Epidermal melanocyte (primary cell): ENCODE data around the gene CHD2.

Experiments
- DNase-seq: peaks from one replicate; pipeline ENCODE4 v3.0.0; 2011; ENCODE audit warnings: low spot score; ENCODE audit not compliant: insufficient read length

Gene CHD2

DNA sequence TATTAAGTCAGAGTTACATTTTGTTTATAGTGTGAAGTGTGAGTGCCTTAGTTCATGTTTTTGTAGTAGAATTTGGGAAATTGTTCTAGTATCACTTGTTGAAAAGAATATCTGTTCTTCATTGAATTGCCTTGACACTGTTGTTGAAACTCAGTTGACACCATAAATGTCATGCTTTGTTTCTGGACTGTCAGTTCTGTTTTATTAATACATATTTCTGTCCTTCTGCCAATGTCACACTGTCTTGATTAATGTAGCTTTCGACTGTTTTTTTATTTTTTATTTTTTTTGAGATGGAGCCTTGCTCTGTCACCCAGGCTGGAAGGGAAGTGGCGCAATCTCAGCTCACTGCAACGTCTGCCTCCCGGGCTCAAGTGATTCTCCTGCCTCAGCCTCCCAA, 59.1 kb downstream of the CHD2 start:
- no peak for DNase-seq

DNA sequence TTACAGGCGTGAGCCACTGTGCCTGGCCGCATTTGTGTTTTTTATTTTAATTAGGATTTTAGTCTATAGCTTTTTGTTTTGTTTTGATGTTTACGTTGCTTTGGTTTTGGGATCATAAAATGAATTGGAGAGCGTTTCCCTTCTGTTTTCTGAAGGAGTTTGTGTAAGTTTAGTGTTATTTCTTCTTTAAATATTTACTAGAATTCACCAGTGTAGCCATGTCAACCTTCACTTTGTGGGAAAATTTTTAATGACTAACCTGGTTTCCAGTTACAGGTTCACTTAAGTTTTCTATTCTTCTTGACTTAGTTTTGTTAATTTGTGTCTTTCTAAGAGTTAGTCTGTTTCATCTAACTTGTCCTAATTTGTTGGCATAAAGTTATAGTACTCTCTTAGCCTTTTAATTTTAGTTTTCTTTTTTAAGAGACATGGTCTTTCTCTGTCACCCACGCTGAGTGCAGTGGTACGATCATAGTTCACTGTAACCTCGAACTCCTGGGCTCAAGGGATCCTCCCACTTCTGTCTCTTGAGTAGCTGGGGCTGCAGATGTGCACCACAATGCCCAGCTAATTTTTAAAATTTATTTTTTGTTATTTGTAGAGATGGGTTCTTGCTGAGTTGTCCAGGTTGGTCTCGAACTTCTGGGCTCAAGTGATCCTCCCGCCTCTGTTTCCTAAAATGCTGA, 61.0 kb downstream of the CHD2 start:
- no peak for DNase-seq

DNA sequence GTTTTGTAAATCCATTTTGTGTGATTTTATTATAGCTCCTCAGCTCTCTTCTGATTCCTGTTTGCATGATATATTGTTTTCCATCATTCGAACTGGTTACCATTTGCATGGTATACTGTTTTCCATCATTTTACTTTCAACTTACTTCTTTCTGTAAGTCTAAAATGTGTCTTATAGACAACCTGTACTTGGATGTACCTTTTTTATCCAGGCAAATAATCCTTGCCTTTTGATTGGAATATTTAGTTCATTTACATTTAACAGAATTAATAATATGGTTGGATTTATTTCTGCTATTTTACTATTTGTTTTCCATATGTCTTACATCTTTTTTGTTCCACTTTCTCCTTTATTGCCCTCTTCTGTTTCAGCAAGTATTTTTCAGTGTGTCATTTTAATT, 62.8 kb downstream of the CHD2 start:
- no peak for DNase-seq

DNA sequence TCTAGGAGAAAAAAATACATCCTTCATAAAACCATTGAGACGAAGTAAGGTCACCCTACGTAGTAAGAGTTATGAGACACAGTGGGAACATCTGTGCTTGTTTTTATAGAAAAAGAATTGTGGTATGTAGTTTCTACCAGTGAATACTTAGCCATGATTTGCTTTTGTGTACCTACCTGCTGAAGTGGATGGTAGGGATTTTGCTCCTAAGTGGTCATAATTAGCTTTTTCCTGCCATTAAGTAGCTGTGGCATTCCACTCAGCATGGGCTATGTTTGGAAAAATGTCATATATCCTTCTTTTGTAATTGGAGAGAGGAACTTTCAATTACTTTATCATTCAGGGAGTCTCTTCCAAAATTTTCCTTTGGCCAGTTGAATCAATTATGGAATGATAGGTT, 63.7 kb downstream of the CHD2 start:
- DNase-seq, result no peak

DNA sequence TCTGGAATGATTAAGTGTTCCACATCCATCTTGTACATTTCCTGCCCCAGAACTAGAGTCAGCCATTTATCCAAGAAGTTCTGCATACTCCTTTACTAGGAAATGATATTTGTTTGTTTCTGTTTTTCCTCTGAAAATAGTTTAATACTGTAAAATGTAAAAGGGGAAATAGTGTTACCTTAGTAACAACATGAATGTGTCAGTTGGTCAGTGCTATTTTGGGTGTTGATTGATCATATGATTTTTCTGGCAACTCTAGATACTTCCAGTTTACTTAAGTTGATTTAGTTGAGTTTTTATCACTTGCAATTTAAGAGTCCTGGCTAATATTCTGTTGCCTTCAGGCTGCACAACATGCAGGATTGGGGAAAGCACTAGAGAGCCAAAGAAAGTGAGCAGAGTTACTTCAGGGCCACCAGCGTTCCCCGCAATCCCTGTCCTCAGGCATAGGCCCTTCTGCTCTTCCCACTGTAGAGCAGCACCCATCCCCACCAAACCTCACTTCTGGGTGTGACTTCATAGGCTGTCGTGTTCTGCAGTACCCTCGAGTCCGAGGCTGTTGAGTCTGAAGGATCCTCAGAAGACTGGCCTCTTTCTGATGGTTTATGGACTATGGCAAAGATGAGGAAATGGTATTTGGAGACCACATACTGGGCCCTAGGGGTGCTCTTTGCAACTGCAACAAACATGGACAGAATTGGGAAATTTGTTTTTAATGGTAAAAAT, 69.0 kb downstream of the CHD2 start:
- no peak for DNase-seq

DNA sequence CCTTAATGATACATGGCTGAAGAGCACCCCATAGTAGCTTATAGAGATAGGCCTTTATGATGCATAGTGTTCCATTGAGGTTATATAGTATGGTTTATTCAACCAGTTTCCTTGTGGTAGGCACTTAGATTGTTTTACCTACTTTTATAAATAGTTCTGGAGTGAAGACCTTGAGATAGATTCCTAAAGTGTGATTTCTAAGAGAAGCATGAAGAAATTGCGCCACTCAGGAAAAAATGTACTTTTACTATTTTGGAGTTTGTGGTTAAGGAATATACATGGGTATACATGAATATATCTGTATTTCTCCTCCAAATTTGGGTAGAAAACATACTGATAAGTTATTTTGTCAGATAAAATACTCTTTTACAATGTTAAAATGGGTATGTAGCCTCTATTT, 70.5 kb downstream of the CHD2 start:
- DNase-seq, result no peak

DNA sequence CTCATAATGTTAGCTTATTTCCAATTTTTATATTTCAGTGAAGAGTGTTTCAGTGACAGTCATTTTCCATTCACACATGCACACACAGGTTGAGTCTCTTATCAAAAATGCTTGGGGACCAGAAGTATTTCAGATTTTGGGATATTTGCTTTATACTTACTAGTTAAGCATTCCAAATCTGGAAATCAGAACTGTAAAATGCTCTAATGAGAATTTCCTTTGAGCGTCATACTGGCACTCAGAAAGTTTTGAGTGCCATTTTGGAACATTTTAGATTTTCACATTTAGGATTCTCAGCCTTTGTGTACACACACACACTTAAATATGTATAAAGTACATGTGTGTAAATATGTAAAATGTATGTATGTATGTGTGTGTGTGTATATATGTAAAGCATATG, 71.0 kb downstream of the CHD2 start:
- DNase-seq, result no peak

DNA sequence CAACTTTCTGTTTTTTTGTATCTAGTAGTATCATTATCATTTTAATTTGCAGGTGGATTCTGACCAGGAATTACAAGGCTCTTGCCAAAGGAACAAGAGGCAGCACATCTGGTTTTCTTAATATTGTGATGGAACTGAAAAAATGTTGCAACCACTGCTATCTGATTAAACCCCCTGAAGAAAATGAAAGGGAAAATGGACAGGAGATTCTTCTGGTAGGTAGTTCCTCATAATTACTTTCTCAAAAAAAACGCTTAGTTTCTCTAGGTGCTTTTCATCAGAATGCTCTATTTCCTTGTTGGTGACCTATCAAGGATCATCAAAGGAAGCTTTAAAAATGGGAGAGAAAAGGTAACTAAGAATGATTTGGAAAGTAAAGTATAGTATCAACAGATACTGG, 71.6 kb downstream of the CHD2 start:
- no peak for DNase-seq

DNA sequence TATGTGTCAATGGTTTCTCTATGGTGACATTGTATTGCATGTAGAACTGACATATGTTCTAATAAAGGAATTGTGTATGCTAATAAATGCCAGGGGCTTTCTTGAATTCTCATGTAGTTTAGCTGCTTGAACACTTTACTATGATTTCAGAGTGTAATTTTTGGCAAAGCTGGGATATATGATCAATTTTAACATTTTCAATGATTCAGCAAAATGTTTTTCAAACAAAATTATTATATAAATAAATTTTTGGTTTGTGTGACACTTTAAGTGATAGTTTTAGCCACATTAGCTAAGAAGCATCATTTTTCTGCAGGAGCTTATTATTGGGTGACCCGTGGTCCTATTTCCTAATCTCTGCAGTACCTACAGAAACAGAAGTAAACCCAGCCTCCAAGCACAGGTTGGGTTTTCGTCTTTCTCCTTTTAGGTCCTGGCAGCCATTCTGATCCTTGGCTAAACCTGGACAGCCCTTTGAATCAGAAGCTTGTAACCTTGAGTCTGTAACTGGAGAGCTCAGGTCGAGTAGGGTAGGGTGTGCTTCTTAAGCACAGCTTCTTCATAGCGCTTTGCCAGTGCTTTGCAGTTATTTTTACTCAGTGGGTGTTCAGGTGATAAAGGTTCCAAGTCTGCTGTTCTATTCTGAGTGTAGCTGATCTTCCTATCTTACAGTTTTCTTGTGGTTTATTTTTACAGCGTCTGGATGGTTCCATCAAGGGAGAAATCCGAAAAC, 74.2 kb downstream of the CHD2 start:
- no peak for DNase-seq

DNA sequence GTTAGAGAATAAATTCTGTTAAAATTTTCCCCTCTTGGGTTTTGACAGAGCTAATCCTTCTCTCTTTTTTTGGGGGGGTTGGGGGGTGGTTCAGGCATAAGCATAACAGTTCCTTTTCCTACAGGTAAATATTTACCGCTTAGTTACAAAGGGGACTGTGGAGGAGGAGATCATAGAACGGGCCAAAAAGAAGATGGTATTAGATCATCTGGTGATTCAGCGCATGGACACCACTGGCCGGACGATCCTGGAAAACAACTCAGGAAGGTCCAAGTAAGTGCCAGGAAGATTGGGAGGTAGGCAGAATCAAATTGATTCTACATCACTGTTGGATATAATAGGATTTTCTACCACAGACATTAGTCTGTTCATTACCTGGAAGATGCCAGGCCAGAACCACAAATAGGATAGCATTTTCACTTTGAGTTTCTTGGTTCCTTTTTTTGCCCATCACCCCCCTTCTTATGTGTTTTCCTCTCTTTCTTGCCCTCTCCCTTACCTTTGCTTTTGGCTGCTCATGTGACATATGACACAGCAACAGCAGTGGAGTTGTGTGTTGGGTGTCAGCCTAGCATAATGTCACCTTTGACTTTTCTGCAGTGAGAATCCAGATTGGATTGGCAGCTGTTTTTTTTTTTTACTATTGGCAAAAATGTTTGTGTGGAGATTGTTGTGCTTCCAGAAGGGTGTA, 79.0 kb downstream of the CHD2 start:
- no peak for DNase-seq

DNA sequence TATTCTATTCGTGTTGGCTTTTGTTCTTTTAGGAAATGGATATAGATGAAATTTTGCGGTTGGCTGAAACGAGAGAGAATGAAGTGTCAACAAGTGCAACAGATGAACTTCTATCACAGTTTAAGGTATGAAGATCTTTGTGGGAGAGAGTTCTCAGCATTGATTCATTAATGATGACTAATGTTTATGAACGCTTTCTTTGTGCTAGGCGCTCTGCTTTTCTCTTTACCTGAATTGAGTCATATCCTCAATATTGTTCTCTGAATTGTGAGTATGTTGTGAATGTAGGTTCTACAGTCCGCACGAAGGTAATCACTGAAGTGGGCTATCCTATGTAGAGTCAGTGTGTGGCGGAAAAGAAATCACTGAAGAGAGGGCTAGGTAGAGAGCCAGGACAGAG, 81.2 kb downstream of the CHD2 start:
- no peak for DNase-seq

DNA sequence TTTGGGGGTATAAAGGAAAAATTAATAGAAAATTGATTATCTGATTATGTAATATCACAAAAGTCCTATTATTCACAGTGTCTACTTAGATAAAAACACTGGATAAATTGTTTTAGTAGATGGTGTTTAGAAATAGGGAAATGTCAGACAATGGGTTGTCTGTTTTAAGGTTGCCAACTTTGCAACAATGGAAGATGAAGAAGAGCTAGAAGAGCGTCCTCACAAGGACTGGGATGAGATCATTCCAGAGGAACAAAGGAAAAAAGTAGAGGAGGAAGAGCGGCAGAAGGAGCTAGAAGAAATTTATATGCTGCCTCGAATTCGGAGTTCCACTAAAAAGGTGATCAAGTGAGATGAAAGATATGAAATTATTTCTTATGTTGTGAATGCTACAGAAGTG, 84.0 kb downstream of the CHD2 start:
- no peak for DNase-seq

DNA sequence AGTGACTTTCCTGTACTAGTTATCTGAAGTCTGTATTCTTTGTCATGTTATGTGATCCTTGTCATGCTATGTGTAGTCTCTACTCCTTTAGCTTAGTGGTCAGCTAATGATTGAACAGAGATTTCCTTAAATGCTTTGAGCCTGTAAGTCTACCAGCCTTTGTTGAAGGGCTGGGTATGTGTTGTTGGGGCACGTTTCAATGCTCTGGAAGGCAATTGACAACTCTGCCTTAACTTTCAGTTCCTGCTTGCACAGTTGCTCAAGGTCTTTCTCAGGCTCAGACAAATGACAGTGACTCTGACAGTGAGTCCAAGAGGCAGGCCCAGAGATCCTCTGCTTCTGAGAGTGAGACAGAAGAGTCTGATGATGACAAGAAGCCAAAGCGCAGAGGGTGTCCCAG, 89.3 kb downstream of the CHD2 start:
- no peak for DNase-seq

DNA sequence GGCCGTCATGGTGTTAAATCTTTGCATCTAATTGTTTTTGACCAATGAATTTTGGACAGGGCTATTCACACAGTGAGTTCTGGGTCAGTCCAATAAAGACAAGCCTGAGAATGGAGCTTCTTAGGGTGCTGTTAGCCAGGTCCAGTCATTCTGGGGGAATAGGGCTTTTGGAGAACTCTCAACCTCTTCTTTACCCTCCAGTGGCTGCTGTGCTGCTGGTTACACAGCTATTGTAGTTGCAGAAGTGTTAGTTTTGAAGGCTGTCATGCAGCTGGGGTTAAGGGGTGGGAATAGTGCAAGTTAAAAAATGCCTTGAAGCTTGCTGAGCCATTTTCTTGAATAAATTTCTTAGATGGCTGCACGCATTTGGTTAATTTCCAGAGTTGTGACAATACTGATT, 89.9 kb downstream of the CHD2 start:
- no peak for DNase-seq

DNA sequence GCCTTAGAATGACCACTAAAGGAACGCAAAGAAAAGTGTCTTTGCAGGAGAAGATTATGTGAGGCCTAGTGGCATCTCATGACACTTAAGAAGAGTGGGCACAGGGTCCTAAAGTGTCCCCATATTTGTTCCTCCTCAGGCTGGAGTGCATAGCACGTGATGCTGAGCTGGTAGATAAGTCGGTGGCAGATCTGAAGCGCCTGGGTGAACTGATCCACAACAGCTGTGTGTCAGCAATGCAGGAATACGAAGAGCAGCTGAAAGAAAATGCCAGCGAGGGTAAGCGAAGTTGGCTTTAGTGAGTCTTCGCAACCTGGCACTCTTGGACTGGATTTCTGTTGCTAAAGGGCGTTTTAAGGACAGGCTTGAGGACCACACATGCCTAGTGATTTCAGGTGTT, 92.6 kb downstream of the CHD2 start:
- DNase-seq, result no peak

DNA sequence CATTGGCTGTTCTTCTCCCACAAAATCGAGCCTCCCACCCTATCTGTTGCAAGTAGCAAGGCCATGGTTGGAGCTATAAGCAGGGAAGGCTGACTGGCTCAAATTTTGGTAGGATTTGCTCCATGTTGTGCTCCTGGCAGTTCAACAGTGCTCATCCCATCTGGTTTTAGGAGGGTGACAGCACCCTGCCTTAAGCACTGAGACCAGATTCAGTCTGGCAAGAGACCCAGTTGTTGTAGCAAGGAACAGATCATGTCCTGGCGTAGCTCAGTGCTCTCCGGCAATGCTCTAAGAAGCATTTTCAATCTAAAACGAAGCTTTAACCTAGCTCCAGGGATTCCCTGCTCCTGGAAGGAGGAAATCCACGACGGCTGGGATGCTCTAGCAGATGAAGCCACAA, 97.7 kb downstream of the CHD2 start:
- no peak for DNase-seq

DNA sequence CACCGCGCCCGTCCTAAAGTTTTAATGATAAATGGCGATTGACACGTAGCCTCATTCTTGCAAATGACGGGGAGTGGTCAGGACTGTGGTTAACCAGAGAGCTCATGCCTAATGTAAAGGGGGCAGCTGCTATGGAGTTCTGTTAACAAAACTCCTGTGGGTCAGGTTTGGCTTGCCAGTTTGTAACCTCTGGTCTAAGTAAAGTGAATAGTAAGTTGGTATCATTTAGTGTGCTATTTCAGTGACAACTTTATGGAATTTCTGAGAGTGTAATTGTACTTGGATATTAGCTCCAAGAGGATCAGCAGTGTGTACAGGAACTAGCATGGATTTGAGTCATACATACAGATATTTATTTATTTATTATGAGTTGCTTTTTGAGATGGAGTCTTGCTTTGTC, 101.0 kb downstream of the CHD2 start:
- DNase-seq, result no peak

DNA sequence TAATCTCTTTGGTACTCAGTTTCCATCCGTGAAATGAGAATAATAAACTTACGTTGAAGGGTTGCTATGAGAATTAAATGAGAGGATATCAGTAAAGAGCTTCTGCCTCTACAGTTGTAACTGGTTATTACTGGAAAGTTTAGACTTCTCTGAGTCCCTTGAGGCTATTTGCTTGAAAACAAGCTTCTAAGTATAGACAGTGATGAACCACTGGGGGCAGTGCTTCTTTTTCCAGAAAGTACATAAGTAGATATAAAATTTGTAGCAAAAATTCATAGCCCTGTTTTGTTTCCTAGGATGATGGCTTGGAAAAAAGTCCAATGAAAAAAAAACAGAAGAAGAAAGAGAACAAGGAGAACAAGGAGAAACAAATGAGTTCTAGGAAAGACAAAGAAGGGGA, 101.8 kb downstream of the CHD2 start:
- DNase-seq, result no peak

DNA sequence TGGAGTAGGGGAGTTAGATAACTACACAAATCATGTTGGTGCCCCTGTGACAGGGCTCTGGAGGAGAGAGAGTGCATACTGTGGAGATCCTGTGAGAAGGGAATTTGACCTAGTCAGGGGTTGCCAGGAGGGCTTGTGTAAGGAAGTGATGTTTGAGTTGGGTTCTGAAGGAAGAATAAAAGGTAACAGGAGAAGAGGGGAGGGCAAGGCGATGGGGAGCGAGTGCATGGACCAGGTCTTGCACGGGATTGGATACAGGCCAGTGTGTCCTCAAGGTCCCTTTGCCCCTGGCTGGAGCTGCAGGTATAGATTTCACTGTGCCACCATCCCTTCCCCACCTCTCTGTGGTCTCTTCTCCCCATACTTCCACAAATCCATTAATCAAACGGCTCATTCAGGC, 105.0 kb downstream of the CHD2 start:
- DNase-seq, result no peak

DNA sequence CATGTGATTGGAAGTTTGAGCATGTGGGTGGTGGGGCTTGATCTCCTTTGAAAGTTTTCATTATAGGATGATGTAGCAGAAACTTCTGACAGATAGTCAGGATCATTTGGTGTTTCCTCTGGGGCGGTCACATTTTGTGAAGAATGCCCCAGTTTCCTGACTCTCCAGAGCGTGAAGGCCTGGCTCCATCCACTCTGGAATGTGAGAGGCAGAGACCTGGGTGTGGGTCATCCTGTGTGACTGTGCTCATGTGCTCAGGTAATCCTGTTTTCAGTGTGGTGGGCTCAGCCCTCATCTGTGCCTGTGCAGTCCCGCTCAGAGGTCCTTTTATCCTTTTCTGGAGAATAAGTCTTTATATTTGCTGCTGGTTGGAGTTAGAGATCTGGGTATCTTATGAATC, 107.9 kb downstream of the CHD2 start:
- DNase-seq, result no peak

DNA sequence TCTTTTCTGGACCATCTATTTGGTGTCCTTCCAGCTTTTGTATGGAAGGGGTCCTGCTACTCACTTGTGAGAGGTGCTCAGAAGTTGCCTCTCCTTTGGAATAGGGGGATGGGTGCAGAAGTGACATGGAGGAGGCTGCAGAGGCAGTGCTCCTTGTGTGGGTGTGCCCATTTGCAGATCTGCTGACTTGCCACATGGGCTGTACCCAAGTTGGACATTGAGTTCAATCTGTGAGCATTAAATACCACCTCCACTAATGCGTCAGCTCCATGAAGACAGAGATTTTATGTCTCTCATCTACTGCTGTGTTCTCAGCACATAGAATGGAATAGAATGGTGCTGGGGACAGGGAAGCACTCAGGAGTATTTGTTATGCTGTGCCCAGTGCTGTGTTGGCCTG, 112.7 kb downstream of the CHD2 start:
- no peak for DNase-seq

DNA sequence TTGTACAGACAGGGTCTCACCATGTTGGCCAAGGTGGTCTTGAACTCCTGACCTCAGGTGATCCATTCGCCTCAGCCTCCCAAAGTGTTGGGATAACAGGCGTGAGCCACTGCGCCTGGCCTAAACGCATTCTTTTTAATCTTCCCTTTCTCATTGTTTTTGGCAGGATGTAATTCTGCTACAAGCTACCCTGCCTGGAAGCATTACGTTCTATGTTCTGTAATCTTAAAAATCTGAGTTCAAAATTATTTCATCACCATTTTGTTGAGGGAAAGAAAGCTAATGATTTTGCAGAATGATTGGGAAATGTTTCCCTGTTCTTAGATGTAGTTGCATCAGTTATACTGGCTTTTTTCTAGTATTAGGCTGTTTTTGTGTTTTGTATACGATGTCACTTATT, 117.4 kb downstream of the CHD2 start:
- no peak for DNase-seq
